WI38 (cell line): ENCODE measurements around the gene RHCG.

Experiments
- H3K4me3 ChIP-seq: 2 replicates; pipeline ENCODE4 v1.5.1; 2011; ENCODE audit warnings: low read depth, mild to moderate bottlenecking, control low read depth, low read length
- CTCF ChIP-seq: IDR thresholded peaks from 2 replicates; pipeline ENCODE4 v1.5.1; 2012; ENCODE audit warnings: low read depth, mild to moderate bottlenecking, control low read depth, low read length

The RHCG gene

DNA sequence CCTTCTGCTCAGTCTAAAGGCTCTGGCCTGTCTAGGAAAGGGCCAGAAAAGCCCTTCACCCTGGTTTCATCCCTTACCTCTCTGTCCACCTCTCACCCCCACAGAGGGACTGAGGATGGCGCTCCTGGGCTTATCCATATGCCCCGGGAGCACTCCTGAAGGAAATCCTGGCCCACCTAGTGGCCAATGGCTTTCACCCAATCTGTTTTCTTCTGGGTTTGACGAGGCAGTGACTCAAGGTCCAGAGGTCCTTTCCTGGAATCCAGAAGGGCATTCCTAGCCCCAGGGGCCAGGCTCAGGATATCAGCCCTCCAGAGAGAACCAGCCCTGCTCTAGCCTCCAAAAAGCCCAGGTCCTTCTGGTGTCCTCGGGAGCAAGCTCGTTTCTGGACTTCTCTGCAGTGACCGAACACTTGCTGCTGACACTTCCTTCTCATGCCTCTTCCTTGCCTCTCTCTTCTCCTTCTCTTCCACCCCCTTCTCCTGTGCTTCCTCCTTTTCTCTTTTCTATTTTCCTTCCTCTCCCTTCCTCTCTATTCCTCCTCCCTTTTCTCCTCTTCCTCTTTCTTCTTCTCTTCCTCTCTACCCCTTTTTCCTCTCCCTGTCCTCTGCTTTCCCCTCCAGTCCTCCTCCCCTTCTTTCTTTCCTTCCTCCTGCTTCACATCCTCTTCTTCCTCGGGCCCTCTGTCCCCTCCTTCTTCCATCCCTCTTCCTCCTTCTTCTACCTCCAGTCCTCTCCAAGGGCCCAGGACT lies 59.6 kb downstream of the RHCG start:
- no peak overlapping the region for H3K4me3 ChIP-seq
- TF ChIP-seq CTCF, result no peak

GRCh38 chr15:89435362-89435761 lies 61.0 kb downstream of the RHCG start:
- H3K4me3 ChIP-seq, result no peak overlapping the region
- no peak for TF ChIP-seq CTCF

DNA sequence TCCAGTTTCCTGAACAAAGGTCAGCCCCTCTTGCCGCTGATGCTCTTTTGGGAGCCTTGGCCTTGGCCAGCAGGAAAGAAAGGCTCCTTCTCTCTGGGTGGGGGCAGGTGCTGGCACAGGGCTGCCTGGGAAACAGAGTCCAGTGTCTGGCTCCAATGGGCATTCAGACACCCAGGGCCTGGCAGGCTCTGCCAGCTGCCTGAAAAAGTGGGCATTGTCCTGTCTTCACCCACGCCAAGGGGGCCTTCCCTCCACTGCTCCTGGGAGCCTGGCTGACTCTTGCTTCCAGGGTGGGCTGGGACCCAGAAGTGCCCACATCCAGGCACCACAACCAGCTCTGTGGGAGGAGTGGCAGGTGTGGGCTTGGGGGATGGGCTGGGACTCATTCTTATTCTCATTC lies 62.7 kb downstream of the RHCG start:
- no peak for TF ChIP-seq CTCF
- H3K4me3 ChIP-seq, result no peak overlapping the region

DNA sequence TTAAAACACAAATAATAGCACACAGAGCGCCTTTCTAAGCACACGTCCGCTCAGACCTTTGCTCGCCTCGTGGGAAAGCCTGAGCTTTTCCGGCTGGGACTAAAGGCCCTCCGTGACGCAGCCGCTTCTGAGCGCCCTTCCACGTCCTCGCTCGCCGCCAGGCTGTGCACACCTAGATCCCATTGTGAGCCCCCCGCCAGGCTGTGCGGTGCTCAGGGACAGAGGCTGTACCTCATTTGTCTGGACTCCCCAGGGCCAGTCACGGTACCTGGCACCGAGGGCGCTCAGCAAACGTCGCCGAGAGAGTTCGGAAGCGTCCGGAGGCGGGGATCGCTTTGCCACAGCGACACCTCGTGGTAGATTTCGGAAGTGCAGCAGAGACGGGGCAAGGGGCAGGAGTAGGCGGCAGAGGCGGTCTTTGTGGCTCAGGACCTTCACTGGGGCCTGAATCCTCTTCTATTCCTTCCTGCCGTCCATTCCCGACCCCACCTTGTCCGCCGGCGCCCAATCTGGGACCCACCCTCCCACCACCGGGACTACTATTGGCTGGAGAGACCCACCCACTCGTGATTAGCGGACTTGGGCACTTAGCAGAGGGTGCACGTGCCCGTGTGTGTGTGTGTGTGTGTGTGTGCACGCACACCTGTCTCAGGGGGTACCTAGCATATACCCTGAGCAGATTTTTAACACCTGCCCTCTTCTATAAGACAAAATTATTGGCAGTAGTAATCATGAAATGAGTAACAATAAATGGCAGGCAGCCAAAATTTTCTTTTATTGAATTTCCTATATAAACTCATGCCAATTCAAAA lies 65.6 kb downstream of the RHCG start:
- peak overlapping the region; percentile 41 for H3K4me3 ChIP-seq
- peak; percentile 94 for TF ChIP-seq CTCF

DNA sequence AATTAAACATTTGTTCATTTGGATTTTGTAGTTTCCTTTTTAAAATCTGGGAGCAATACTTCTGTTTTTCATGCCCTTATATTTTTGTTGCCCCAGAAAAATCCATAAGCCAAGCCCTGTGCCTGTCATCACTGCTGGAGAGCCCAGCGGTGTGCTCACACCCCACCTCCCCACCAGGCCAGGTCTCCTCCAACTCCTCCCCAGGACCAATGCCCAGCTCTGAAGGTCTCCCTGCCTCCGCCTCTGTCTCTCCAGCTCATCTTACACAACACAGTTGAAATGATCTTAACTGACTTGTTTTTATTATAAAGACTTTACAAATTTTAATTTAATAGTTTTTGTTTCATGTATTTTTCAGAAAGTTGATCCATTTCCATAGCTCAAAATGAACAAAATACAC lies 66.4 kb downstream of the RHCG start:
- TF ChIP-seq CTCF, result no peak
- H3K4me3 ChIP-seq, result no peak overlapping the region

GRCh38 chr15:89429023-89429422 lies 67.4 kb downstream of the RHCG start:
- no peak overlapping the region for H3K4me3 ChIP-seq
- no peak for TF ChIP-seq CTCF

- no peak overlapping the region for H3K4me3 ChIP-seq
- no peak for TF ChIP-seq CTCF
These were observed 68.1 kb downstream of the RHCG start for GRCh38 chr15:89428246-89428645.
